ENCODE data around the gene BOLA3.
"Not testable (repeated sequence)": the region's sequence is repeated elsewhere in the genome, so short reads cannot be mapped to it uniquely, and the experiment has no call there.

Gene BOLA3, protein sequence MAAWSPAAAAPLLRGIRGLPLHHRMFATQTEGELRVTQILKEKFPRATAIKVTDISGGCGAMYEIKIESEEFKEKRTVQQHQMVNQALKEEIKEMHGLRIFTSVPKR

DNA sequence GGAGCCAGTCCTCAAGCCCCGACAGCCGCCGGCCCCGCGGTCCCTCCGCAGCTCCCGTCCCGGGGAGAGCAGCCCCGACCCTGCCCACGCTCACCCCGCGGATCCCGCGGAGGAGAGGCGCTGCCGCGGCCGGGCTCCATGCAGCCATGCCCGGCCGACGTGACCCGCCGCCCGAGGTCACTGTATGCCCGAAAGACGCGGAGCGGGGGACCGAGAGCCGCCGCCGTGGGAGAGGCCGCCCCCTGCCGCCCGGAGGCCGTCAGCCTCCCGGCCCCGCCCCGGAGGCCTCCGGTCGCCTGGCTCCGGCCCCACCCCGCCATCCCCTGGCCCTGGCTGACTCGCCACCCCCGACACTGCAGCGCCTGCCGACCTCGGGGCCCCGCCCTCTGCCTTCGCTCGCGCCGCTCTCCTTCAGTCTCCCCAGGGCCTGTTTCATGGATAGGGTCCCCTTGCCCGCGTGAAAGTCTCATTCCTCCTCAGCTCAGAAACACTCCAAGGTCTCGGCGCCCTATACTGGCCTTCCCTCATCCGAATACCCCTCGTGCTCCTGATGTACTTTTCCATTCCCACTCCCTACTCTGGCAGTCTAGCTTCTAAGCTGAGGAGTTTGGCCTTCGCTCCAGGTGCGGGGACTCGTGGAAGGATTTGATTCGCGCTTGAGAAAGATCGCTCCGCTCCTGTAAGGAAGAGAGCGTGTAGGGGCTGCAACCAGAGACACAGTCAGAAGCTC is at the start of gene BOLA3:
Gene BOLA3, minus strand, starts transcription at position 186 of the 730 bp plus-strand sequence. Its CDS starts 38 bp downstream, at position 148.
- H3K27me3 Mint-ChIP-seq, result no peaks in the 10 kb centered on the region
- ATAC-seq (replicated peaks; ENCODE audit: extremely low read depth, poor library complexity, severe bottlenecking) (peak; percentile 88), DNase-seq (ENCODE audit: low spot score in 2 of 2) (peak; percentile 61 to 65)
- H3K4me1 Mint-ChIP-seq, result no peaks in the 10 kb centered on the region
- H3K36me3 Mint-ChIP-seq (ENCODE audit: insufficient read depth), result peaks cover 22% of the 10 kb centered on the region
- H3K9me3 Mint-ChIP-seq, result no peaks in the 10 kb centered on the region
- H3K4me3 Mint-ChIP-seq, result no peak within 1 kb of the TSS
- H3K27ac Mint-ChIP-seq (ENCODE audit: low read depth), result no peak within 1 kb of the TSS

DNA sequence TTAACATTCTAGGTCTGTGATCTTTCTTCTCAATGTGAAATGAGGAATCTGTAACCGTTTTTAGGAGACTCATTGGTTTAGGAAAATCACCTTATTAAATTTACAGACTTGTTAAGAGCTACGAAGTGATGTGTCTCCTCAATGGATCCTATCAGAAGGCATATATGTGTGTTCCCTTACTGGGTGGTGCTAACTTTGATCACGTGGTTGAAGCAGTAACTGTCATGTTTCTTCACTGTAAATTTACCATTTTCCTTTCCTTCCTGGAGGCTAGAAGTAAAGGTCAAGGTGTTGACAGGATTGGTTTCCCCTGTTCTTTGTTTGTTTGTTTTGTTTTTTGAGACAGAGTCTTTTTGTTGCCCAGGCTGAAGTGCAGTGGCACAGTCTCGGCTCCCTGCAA is 49.3 kb upstream of the BOLA3 start:
- H3K27ac Mint-ChIP-seq (ENCODE audit: low read depth), result no peak overlapping the region
- H3K27me3 Mint-ChIP-seq, result no peaks in the 10 kb centered on the region
- no peak for DNase-seq (ENCODE audit: low spot score in 2 of 2)
- peak overlapping the region; percentile 13 for H3K4me3 Mint-ChIP-seq
- peaks cover 9% of the 10 kb centered on the region for H3K36me3 Mint-ChIP-seq (ENCODE audit: insufficient read depth)
- peaks cover 29% of the 10 kb centered on the region for H3K4me1 Mint-ChIP-seq
- no peaks in the 10 kb centered on the region for H3K9me3 Mint-ChIP-seq
- ATAC-seq (replicated peaks; ENCODE audit: extremely low read depth, poor library complexity, severe bottlenecking), result no peak

DNA sequence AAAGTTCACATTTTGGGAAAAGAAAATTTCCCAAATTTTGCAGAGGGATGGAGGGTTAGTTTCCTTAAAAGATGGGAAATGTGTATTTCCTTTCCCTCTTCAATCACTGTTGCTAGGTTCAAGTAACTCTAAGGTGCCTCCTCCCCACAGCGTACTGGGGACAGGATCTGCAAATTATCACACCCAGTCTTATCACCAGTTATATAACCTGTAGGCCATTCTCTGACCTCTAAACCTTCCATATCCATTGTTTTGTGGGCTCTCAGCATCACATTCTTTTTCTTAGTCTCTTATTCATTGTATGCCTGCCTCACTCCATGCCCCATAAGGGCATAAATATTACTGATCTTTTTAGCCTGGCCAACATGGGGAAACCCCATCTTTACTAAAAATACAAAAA is 47.1 kb upstream of the BOLA3 start:
- Mint-ChIP-seq H3K36me3 (ENCODE audit: insufficient read depth) (peaks cover 9% of the 10 kb centered on the region), H3K27me3 (no peaks in the 10 kb centered on the region), H3K4me1 (peaks cover 20% of the 10 kb centered on the region), H3K9me3 (no peaks in the 10 kb centered on the region), H3K27ac (ENCODE audit: low read depth) (no peak overlapping the region), H3K4me3 (no peak overlapping the region)
- ATAC-seq (replicated peaks; ENCODE audit: extremely low read depth, poor library complexity, severe bottlenecking) (no peak), DNase-seq (ENCODE audit: low spot score in 2 of 2) (no peak)

DNA sequence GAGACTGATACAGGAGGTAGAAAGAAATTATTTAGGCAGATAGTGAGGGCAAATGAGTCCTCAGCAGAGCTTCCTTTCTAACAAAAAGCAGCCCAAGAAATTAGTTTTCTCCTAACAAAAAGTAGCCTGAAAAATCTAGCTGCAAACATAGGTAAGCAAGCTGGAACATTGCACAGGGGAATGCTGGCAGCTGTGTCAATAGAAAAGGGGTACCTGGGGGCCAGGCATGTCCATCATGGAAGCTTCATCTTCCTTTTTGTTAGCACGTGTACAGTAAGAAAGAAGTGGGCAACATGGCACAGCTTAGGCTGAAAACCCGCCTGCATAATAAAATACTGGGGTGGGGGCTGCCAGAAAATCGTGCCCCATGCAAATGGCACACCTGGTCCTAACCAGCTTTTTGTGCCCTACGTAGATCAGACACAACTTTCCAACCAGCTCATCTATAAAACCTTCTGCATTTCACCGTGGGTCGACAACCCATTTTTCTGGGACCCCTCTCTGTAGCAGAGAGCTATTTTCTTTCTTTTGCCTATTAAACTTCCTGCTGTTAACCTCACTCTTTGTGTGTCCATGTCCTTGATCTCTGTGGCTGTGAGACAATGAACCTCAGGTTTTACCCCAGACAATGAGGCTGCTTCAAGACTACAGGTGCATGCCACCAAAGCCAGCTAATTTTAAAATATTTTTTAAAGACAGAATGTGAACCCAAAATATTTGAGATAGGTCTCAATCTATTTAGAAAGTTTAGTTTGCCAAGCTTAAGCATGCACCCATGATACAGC is 44.1 kb upstream of the BOLA3 start:
- H3K9me3 Mint-ChIP-seq, result no peaks in the 10 kb centered on the region
- DNase-seq (ENCODE audit: low spot score in 2 of 2) (no peak), ATAC-seq (replicated peaks; ENCODE audit: extremely low read depth, poor library complexity, severe bottlenecking) (no peak)
- H3K36me3 Mint-ChIP-seq (ENCODE audit: insufficient read depth), result peaks cover 2% of the 10 kb centered on the region
- H3K4me1 Mint-ChIP-seq, result no peaks in the 10 kb centered on the region
- H3K27ac Mint-ChIP-seq (ENCODE audit: low read depth), result no peak overlapping the region
- H3K27me3 Mint-ChIP-seq, result no peaks in the 10 kb centered on the region
- no peak overlapping the region for H3K4me3 Mint-ChIP-seq

DNA sequence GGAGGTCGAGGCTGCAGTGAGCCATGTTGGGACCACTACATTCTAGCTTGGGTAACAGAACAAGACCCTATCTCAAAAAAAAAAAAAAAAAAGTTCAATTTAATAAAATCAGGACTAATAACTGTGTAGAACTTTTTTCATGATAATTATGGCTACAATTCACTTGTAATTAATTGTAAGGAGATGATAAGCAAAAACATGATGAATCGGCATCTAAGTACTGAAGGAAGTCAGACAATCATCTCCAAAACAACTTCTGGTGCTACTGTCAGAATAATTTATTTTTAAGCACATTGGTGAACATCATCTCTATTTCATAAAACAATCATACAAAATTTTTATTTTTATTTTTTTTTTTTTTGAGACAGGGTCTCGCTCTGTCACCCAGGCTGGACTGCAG is 41.0 kb upstream of the BOLA3 start:
- Mint-ChIP-seq H3K27me3 (no peaks in the 10 kb centered on the region), H3K36me3 (ENCODE audit: insufficient read depth) (peaks cover 2% of the 10 kb centered on the region), H3K4me1 (peaks cover 10% of the 10 kb centered on the region), H3K27ac (ENCODE audit: low read depth) (no peak overlapping the region), H3K9me3 (no peaks in the 10 kb centered on the region), H3K4me3 (no peak overlapping the region)
- DNase-seq (ENCODE audit: low spot score in 2 of 2) (no peak), ATAC-seq (replicated peaks; ENCODE audit: extremely low read depth, poor library complexity, severe bottlenecking) (no peak)

DNA sequence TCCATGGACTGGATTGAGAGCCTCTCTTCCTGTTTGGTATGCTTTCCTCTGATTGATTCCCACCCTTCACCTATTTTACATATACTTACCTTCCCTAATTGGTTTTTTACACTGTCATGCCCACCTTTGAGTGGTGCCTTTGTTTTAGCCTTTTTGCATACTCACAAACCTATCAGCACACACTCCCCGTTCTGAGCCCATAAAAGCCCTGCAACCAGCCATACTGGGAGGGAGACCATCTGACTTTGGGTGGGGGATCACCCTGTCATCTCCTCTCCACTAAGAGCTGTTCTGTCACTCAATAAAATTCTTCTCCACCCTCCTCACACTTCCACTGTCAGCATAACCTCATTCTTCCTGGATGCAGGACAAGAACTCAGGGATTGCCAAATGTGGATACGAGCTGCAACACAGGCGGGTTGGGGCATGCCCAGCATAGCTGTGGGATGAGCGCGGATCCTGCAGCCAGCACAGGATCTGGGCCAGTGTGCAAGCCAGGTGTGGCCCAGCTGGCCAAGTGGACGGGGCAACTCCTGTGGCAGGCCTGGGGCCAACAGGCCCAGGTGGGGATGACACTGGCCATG is 40.4 kb upstream of the BOLA3 start:
- DNase-seq (ENCODE audit: low spot score in 2 of 2) (no peak), ATAC-seq (replicated peaks; ENCODE audit: extremely low read depth, poor library complexity, severe bottlenecking) (no peak)
- Mint-ChIP-seq H3K4me3 (no peak overlapping the region), H3K9me3 (no peaks in the 10 kb centered on the region), H3K27me3 (no peaks in the 10 kb centered on the region), H3K36me3 (ENCODE audit: insufficient read depth) (peaks cover 2% of the 10 kb centered on the region), H3K27ac (ENCODE audit: low read depth) (no peak overlapping the region), H3K4me1 (peaks cover 10% of the 10 kb centered on the region)

DNA sequence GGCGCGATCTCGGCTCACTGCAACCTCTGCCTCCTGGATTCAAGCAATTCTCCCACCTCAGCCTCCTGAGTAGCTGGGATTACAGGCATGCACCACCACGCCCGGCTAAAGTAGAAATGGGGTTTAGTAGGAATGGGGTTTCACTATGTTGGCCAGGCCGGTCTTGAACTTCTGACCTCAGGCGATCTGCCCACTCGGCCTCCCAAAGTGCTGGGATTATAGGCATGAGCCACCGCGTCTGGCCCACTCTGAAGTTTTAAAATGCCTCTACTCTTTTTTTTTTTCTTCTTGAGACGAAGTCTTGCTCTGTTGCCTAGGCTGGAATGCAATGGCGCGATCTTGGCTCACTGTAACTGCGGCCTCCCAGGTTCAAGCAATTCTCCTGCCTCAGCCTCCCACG is 39.0 kb upstream of the BOLA3 start:
- not testable (repeated sequence) for ATAC-seq (replicated peaks; ENCODE audit: extremely low read depth, poor library complexity, severe bottlenecking); H3K36me3 Mint-ChIP-seq (ENCODE audit: insufficient read depth); DNase-seq (ENCODE audit: low spot score in 2 of 2); H3K27me3 Mint-ChIP-seq; H3K27ac Mint-ChIP-seq (ENCODE audit: low read depth); H3K9me3 Mint-ChIP-seq; H3K4me3 Mint-ChIP-seq
- H3K4me1 Mint-ChIP-seq, result peaks cover 10% of the 10 kb centered on the region

DNA sequence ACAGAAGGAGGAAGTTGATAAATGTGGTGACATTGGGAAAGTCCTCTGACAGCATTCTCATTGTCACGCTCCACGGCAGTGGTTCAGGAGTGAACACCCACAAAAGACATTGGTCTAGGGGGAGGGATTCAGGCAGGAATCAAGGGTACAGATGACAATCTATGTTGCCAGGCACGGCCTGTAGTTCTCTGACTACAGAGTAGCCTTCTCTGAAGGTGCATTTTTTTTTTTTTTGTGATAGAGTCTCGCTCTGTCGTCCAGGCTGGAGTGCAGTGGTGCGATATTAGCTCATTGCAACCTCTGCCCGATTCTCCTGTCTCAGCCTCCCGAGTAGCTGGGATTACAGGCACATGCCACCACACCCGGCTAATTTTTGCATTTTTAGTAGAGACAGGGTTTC is 38.3 kb upstream of the BOLA3 start:
- peaks cover 10% of the 10 kb centered on the region for H3K4me1 Mint-ChIP-seq
- peaks cover 2% of the 10 kb centered on the region for H3K36me3 Mint-ChIP-seq (ENCODE audit: insufficient read depth)
- H3K27ac Mint-ChIP-seq (ENCODE audit: low read depth), result peak overlapping the region; percentile 56
- ATAC-seq (replicated peaks; ENCODE audit: extremely low read depth, poor library complexity, severe bottlenecking) (peak; percentile 84), DNase-seq (ENCODE audit: low spot score in 2 of 2) (peak in 1 of 2 donors; percentile 25)
- no peaks in the 10 kb centered on the region for H3K9me3 Mint-ChIP-seq
- peak overlapping the region; percentile 31 for H3K4me3 Mint-ChIP-seq
- no peaks in the 10 kb centered on the region for H3K27me3 Mint-ChIP-seq

DNA sequence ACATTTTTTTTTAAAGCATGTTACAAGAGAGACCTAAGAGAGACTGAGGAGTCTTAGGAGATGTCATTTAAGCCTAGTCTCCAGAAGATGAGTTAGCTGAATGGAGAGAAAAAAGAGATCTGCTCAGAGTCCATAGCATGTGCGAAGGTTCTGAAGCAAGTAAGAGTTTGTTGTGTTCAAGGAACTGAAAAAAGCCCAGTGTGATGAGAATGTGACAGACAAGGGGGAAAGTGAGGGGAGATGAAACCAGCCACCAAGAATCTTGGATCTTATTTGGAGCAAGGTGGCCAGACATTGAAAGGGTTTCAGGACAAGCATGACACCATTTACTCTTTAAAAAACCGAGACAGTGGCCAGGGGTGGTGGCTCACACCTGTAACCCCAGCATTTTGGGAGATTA is 36.2 kb upstream of the BOLA3 start:
- ATAC-seq (replicated peaks; ENCODE audit: extremely low read depth, poor library complexity, severe bottlenecking), result no peak
- Mint-ChIP-seq H3K27ac (ENCODE audit: low read depth) (no peak overlapping the region), H3K4me1 (peaks cover 10% of the 10 kb centered on the region)

DNA sequence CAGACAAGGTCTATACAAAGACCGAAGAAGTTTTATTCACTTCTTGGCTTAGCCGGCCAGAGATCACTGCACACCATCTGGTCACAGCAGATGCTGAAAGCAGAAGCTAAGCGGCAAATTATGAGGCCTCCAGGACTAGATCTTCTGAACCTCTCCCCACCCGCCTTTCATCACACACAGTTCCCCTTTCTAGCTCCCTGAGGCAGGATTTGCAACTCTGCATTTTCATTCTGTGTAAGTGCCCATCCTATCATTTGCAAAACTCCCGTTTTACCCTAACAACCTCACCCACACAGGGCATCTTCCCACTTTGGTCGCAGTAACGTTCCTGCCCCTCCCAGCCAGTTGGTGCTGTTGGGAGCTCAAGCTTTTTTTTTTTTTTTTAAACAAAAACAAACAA is 34.0 kb upstream of the BOLA3 start:
- Mint-ChIP-seq H3K27ac (ENCODE audit: low read depth) (no peak overlapping the region), H3K27me3 (no peaks in the 10 kb centered on the region), H3K36me3 (ENCODE audit: insufficient read depth) (peaks cover 16% of the 10 kb centered on the region), H3K4me3 (no peak overlapping the region), H3K9me3 (no peaks in the 10 kb centered on the region), H3K4me1 (peaks cover 19% of the 10 kb centered on the region)
- ATAC-seq (replicated peaks; ENCODE audit: extremely low read depth, poor library complexity, severe bottlenecking), result no peak
- no peak for DNase-seq (ENCODE audit: low spot score in 2 of 2)

More for the DNA sequence above, 36.2 kb upstream of the BOLA3 start:
- no peaks in the 10 kb centered on the region for H3K9me3 Mint-ChIP-seq
- no peak for DNase-seq (ENCODE audit: low spot score in 2 of 2)
- peaks cover 4% of the 10 kb centered on the region for H3K36me3 Mint-ChIP-seq (ENCODE audit: insufficient read depth)
- no peak overlapping the region for H3K4me3 Mint-ChIP-seq
- H3K27me3 Mint-ChIP-seq, result no peaks in the 10 kb centered on the region

DNA sequence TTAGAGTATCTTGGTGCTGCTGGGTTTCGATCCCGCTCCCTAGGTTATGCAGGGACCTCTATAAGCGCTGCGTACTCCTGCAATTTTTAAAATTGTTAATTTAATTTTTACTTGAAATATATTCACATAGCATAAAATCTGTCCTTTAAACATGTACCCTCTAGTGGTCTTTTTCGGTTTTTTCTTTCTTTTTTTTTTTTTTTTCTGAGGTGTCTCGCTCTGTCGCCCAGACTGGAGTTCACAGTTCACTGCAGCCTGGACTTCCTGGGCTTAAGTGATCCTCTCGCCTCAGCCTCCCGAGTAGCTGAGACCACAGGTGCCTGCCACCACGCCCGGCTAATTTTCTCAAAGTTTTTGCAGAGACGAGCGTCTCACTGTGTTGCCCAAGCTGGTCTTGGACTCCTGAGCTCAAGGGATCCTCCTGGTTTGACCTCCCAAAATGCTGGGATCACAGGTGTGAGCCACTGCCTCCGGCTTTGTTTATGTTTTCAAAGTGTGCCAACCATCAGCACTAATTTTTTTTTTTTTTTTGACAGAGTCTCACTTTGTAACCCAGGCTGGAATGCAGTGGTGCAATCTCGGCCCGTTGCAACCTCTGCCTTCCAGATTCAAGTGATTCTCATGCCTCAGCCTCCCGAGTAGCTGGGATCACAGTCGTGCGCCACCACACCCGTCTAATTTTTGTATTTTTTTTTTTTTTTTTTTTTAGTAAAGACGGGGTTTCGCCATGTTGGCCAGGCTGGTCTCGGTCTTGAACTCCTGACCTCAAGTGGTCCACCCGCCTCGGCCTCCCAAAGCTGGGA is 31.6 kb upstream of the BOLA3 start:
- DNase-seq (ENCODE audit: low spot score in 2 of 2) (no peak), ATAC-seq (replicated peaks; ENCODE audit: extremely low read depth, poor library complexity, severe bottlenecking) (peak; percentile 26)
- Mint-ChIP-seq H3K9me3 (no peaks in the 10 kb centered on the region), H3K4me1 (peaks cover 32% of the 10 kb centered on the region), H3K27me3 (no peaks in the 10 kb centered on the region), H3K27ac (ENCODE audit: low read depth) (peak overlapping the region; percentile 92), H3K36me3 (ENCODE audit: insufficient read depth) (peaks cover 25% of the 10 kb centered on the region), H3K4me3 (peak overlapping the region; percentile 83)
